ENCODE data around the gene PLEKHJ1. TPM values are rescaled to one million over a fixed set of nuclear protein-coding genes. Genes with fewer than 3 reads are reported as not detected.

PLEKHJ1 gene
- total and polyA plus RNA-seq, 2 donors = 62.0 to 97.7 TPM

DNA sequence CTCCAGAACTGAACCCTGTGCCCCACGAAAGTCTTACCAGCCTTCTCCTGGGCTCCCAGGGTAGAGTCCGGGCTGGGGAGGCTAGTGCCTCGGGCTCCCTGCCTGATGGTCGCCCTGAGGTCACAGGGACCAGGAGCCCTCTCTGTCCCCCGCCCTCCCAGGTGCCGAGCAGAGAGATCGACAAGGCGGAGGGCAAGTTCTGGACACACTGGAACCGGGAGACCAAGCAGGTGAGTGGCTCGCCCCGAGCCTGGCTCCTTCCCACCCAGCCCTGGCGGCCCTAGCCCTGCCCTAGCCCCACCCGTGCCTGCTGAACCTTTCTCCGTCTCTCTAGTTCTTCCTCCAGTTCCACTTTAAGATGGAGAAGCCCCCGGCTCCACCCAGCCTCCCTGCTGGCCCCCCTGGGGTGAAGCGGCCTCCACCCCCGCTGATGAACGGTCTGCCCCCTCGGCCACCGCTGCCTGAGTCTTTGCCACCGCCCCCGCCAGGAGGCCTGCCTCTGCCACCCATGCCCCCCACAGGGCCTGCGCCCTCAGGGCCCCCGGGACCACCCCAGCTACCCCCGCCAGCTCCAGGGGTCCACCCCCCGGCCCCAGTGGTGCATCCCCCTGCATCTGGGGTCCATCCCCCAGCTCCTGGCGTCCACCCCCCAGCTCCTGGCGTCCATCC lies 11.4 kb upstream of the PLEKHJ1 start:
- Histone ChIP-seq H3K4me3 (ENCODE audit: low read length in 2 of 2) (no peak overlapping the region), H3K4me1 (ENCODE audit: control insufficient read depth in 2 of 2, insufficient read depth in 2 of 2, low read length in 2 of 2) (peaks cover 11 to 12% of the 10 kb centered on the region in 2 donors), H3K27ac (ENCODE audit: low read depth in 1 of 2, low read length in 1 of 2) (no peak overlapping the region), H3K36me3 (ENCODE audit: control insufficient read depth in 2 of 2, insufficient read depth in 2 of 2, low read length in 1 of 2) (peaks cover 60 to 65% of the 10 kb centered on the region in 2 donors), H3K27me3 (ENCODE audit: control insufficient read depth in 2 of 2, insufficient read depth in 1 of 2, low read length in 1 of 2) (peaks cover 34 to 41% of the 10 kb centered on the region in 2 donors), H3K9me3 (ENCODE audit: control insufficient read depth in 2 of 2, insufficient read depth in 1 of 2, low read length in 1 of 2) (peaks cover 0 to 2% of the 10 kb centered on the region in 2 donors)
- 98% methylated on average over 28 of the region's 28 CpGs for WGBS
- DNase-seq (ENCODE audit: low read depth in 6 of 9, low spot score in 9 of 9) = no peak

DNA sequence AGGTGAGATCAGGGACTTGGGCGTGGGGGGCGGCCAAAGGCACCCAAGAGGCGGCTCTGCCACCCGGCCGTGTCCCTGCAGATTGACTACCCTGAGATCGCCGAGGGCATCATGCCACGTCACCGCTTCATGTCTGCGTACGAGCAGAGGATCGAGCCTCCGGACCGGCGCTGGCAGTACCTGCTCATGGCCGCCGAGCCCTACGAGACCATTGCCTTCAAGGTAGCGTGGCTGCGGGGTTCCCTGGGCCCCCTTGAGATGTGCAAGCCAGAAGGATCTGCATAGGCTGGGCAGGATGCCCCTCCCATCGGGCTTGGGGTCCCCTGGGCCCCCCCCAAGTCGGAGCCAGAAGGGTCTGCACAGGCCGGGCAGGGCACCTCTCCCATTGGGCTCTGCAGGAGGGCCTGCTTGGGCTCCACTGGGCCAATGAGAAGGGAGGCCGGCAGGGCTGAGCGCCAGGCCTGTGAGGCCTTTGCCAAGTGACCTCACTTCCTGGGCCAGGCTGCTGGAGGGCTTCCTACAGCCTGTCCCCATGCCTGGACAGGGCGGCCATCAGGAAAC lies 10.8 kb upstream of the PLEKHJ1 start:
- WGBS = 96% methylated on average over 26 of the region's 26 CpGs
- no peak for DNase-seq (ENCODE audit: low read depth in 6 of 9, low spot score in 9 of 9)
- no peak overlapping the region for H3K27ac ChIP-seq (ENCODE audit: low read depth in 1 of 2, low read length in 1 of 2)
- H3K4me3 ChIP-seq (ENCODE audit: low read length in 2 of 2) = no peak overlapping the region
- H3K4me1 ChIP-seq (ENCODE audit: control insufficient read depth in 2 of 2, insufficient read depth in 2 of 2, low read length in 2 of 2) = peaks cover 8 to 10% of the 10 kb centered on the region in 2 donors
- H3K9me3 ChIP-seq (ENCODE audit: control insufficient read depth in 2 of 2, insufficient read depth in 1 of 2, low read length in 1 of 2) = no peaks in the 10 kb centered on the region
- H3K27me3 ChIP-seq (ENCODE audit: control insufficient read depth in 2 of 2, insufficient read depth in 1 of 2, low read length in 1 of 2) = peaks cover 28 to 34% of the 10 kb centered on the region in 2 donors
- H3K36me3 ChIP-seq (ENCODE audit: control insufficient read depth in 2 of 2, insufficient read depth in 2 of 2, low read length in 1 of 2) = peaks cover 67 to 68% of the 10 kb centered on the region in 2 donors

DNA sequence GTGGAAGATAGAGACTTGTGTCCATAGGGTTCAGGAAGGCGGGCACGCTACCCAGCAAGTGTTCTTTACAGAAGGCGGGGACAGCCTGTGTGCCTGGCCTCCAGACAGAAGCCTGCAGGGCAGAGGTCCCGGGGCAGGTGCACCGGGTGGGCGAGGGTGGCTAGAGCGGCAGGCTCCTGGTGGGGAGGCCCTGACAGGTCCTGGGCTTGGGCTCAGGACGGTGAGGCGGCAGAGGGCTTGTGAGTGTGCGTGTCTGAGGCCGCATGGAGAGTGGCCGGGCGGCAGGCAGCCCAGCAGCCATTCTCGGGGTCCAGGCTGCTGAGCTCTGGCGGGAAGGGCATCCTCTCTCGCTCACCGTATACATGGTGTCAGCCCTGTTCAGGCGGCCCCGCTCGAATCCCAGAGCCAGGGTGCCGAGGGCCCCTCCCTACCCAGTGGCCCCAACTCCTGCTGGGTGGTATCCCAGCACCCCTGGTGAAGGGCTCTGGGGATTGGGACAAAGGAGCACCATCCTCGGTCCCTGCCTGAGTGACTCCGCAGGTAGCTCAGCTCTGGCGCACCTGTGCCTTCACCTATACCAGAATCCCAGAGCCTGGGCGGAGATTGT lies 10.0 kb upstream of the PLEKHJ1 start:
- 94% methylated on average over 25 of the region's 25 CpGs for WGBS
- no peak overlapping the region for H3K27ac ChIP-seq (ENCODE audit: low read depth in 1 of 2, low read length in 1 of 2)
- H3K4me3 ChIP-seq (ENCODE audit: low read length in 2 of 2) = no peak overlapping the region
- peaks cover 0 to 2% of the 10 kb centered on the region in 2 donors for H3K9me3 ChIP-seq (ENCODE audit: control insufficient read depth in 2 of 2, insufficient read depth in 1 of 2, low read length in 1 of 2)
- H3K36me3 ChIP-seq (ENCODE audit: control insufficient read depth in 2 of 2, insufficient read depth in 2 of 2, low read length in 1 of 2) = peaks cover 72 to 75% of the 10 kb centered on the region in 2 donors
- DNase-seq (ENCODE audit: low read depth in 6 of 9, low spot score in 9 of 9) = no peak
- H3K4me1 ChIP-seq (ENCODE audit: control insufficient read depth in 2 of 2, insufficient read depth in 2 of 2, low read length in 2 of 2) = peaks cover 8 to 12% of the 10 kb centered on the region in 2 donors
- peaks cover 20 to 27% of the 10 kb centered on the region in 2 donors for H3K27me3 ChIP-seq (ENCODE audit: control insufficient read depth in 2 of 2, insufficient read depth in 1 of 2, low read length in 1 of 2)

DNA sequence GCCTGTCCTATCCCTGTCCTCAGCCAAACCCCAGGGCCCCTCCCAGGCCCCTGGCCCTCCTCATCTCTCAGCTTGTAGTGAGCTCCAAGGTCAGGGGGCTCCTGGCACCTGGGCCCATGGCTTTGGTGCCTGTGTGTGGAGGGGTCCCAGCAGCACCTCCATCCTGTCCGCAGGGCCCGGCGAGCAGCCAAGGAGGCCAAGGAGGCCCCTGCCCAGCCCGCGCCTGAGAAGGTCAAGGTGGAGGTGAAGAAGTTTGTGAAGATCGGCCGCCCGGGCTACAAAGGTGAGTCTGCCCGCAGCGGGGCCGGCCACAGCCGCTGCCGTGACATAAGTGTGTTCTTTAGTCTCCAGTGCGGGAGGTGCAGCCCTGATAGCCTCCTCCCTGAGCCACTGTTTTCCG lies 9.1 kb upstream of the PLEKHJ1 start:
- Histone ChIP-seq H3K4me1 (ENCODE audit: control insufficient read depth in 2 of 2, insufficient read depth in 2 of 2, low read length in 2 of 2) (peaks cover 13 to 20% of the 10 kb centered on the region in 2 donors), H3K27me3 (ENCODE audit: control insufficient read depth in 2 of 2, insufficient read depth in 1 of 2, low read length in 1 of 2) (peaks cover 12 to 18% of the 10 kb centered on the region in 2 donors), H3K9me3 (ENCODE audit: control insufficient read depth in 2 of 2, insufficient read depth in 1 of 2, low read length in 1 of 2) (peaks cover 0 to 3% of the 10 kb centered on the region in 2 donors), H3K27ac (ENCODE audit: low read depth in 1 of 2, low read length in 1 of 2) (no peak overlapping the region), H3K36me3 (ENCODE audit: control insufficient read depth in 2 of 2, insufficient read depth in 2 of 2, low read length in 1 of 2) (peaks cover 77 to 79% of the 10 kb centered on the region in 2 donors), H3K4me3 (ENCODE audit: low read length in 2 of 2) (no peak overlapping the region)
- no peak for DNase-seq (ENCODE audit: low read depth in 6 of 9, low spot score in 9 of 9)
- WGBS = 97% methylated on average over 15 of the region's 15 CpGs

DNA sequence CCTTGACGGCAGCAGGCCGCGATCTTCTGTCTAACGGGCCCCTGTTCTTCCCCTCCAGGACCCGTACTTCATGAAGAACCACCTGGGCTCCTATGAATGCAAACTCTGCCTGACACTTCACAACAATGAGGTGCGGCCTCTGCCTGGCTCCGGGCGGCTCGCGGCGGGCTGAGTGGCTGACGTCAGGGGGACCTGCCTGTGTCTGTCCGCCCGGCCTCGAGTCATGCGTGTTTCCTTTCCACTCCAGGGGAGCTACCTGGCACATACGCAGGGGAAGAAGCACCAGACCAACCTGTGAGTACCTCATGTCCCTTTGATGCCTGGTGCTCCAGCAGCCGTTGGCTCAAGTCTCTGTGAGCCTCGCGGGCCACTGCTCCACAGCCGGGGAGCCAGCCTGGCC lies 8.4 kb upstream of the PLEKHJ1 start:
- Histone ChIP-seq H3K4me3 (ENCODE audit: low read length in 2 of 2) (no peak overlapping the region), H3K4me1 (ENCODE audit: control insufficient read depth in 2 of 2, insufficient read depth in 2 of 2, low read length in 2 of 2) (peaks cover 17 to 25% of the 10 kb centered on the region in 2 donors), H3K36me3 (ENCODE audit: control insufficient read depth in 2 of 2, insufficient read depth in 2 of 2, low read length in 1 of 2) (peaks cover 76 to 83% of the 10 kb centered on the region in 2 donors), H3K27me3 (ENCODE audit: control insufficient read depth in 2 of 2, insufficient read depth in 1 of 2, low read length in 1 of 2) (peaks cover 4 to 11% of the 10 kb centered on the region in 2 donors), H3K9me3 (ENCODE audit: control insufficient read depth in 2 of 2, insufficient read depth in 1 of 2, low read length in 1 of 2) (peaks cover 0 to 3% of the 10 kb centered on the region in 2 donors), H3K27ac (ENCODE audit: low read depth in 1 of 2, low read length in 1 of 2) (no peak overlapping the region)
- 98% methylated on average over 21 of the region's 21 CpGs for WGBS
- no peak for DNase-seq (ENCODE audit: low read depth in 6 of 9, low spot score in 9 of 9)

DNA sequence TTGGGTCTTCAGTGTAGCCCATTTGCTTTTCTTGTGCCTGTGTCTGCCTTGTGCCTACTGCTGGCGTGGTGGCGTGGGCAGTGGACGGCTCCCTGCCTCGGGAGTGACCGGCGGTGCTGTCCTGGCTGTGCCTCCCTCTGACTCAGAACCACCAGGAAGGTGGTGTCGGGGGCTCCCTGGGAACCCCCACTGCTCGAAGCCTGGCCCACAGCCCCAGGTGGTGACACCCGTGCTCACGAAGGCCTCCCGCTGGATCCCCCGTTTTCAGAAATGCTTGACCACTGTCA lies 7.9 kb upstream of the PLEKHJ1 start:
- H3K27me3 ChIP-seq (ENCODE audit: control insufficient read depth in 2 of 2, insufficient read depth in 1 of 2, low read length in 1 of 2) = peaks cover 0 to 6% of the 10 kb centered on the region in 2 donors
- 99% methylated on average over 12 of the region's 12 CpGs for WGBS
- peaks cover 18 to 27% of the 10 kb centered on the region in 2 donors for H3K4me1 ChIP-seq (ENCODE audit: control insufficient read depth in 2 of 2, insufficient read depth in 2 of 2, low read length in 2 of 2)
- peaks cover 72 to 83% of the 10 kb centered on the region in 2 donors for H3K36me3 ChIP-seq (ENCODE audit: control insufficient read depth in 2 of 2, insufficient read depth in 2 of 2, low read length in 1 of 2)
- H3K4me3 ChIP-seq (ENCODE audit: low read length in 2 of 2) = no peak overlapping the region
- H3K27ac ChIP-seq (ENCODE audit: low read depth in 1 of 2, low read length in 1 of 2) = no peak overlapping the region
- peaks cover 0 to 3% of the 10 kb centered on the region in 2 donors for H3K9me3 ChIP-seq (ENCODE audit: control insufficient read depth in 2 of 2, insufficient read depth in 1 of 2, low read length in 1 of 2)
- no peak for DNase-seq (ENCODE audit: low read depth in 6 of 9, low spot score in 9 of 9)

DNA sequence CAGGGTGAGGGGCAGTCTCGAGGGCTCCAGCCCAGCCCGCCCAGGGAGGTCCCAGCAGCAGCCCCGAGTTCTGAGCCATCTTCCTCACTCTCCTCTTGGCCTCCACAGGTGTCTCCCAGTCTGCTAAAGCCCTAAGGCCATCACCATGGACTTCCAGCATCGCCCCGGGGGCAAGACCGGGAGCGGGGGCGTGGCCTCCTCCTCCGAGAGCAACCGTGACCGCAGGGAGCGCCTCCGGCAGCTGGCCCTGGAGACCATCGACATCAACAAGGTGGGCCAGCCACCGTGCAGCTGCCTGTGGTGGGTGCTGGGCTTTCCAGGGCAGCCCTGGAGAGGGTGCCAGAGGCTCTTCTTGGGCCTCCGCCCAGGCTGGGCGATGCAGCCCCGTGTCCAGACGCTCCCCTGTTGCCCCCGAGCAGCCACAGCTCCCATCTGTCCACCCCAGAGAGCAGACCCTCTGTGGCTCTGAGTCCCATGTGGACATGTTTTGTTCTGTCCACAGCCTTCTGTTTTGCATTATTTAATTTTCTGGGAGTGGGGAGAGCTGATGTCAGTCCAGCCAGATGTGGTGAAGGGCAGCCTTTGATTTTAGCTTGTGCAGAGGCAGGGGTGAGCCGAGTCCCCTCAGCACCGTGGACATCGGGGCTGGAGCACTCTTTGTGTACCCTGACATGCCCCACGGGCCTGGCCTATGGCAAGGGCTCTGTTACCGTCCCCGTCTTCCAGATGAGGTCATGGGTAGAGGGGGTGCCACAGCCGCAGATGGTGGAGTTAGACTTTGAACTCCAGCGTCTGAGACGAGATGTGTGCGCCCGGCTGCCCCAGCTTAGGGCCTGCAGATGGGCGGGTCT lies 7.4 kb upstream of the PLEKHJ1 start:
- Histone ChIP-seq H3K4me1 (ENCODE audit: control insufficient read depth in 2 of 2, insufficient read depth in 2 of 2, low read length in 2 of 2) (peaks cover 24 to 33% of the 10 kb centered on the region in 2 donors), H3K27ac (ENCODE audit: low read depth in 1 of 2, low read length in 1 of 2) (no peak overlapping the region), H3K36me3 (ENCODE audit: control insufficient read depth in 2 of 2, insufficient read depth in 2 of 2, low read length in 1 of 2) (peaks cover 66 to 77% of the 10 kb centered on the region in 2 donors), H3K4me3 (ENCODE audit: low read length in 2 of 2) (no peak overlapping the region), H3K27me3 (ENCODE audit: control insufficient read depth in 2 of 2, insufficient read depth in 1 of 2, low read length in 1 of 2) (peaks cover 0 to under 1% of the 10 kb centered on the region in 2 donors), H3K9me3 (ENCODE audit: control insufficient read depth in 2 of 2, insufficient read depth in 1 of 2, low read length in 1 of 2) (peaks cover 0 to 3% of the 10 kb centered on the region in 2 donors)
- 95% methylated on average over 32 of the region's 32 CpGs for WGBS
- no peak for DNase-seq (ENCODE audit: low read depth in 6 of 9, low spot score in 9 of 9)

DNA sequence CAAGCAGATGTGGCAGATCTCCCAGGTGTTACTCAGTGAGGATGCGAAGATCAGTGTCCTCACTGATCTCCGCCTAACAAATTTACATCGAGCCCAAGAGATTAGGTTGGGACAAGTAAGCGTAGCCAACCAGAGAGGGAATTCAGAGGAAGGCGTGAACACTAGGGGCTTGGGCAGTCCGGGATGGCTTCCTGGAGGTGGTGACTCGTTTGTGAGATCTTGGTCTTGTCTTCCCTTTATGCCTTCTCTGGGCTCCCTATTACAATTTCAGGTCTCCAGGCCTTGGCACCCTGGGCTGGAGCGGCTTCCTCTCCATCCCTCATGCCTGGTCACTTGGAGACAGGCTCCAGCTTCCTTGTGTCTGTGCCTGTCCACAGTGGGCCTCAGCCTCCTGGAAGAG lies 6.7 kb upstream of the PLEKHJ1 start:
- 95% methylated on average over 8 of the region's 8 CpGs for WGBS
- DNase-seq (ENCODE audit: low read depth in 6 of 9, low spot score in 9 of 9) = no peak
- Histone ChIP-seq H3K9me3 (ENCODE audit: control insufficient read depth in 2 of 2, insufficient read depth in 1 of 2, low read length in 1 of 2) (peaks cover 0 to 3% of the 10 kb centered on the region in 2 donors), H3K4me1 (ENCODE audit: control insufficient read depth in 2 of 2, insufficient read depth in 2 of 2, low read length in 2 of 2) (peaks cover 29 to 39% of the 10 kb centered on the region in 2 donors), H3K4me3 (ENCODE audit: low read length in 2 of 2) (no peak overlapping the region), H3K36me3 (ENCODE audit: control insufficient read depth in 2 of 2, insufficient read depth in 2 of 2, low read length in 1 of 2) (peaks cover 60 to 74% of the 10 kb centered on the region in 2 donors), H3K27me3 (ENCODE audit: control insufficient read depth in 2 of 2, insufficient read depth in 1 of 2, low read length in 1 of 2) (no peaks in the 10 kb centered on the region), H3K27ac (ENCODE audit: low read depth in 1 of 2, low read length in 1 of 2) (no peak overlapping the region)

Data from thymus (tissue), 11 donors.